HUES48 (cell line): Measurements from ENCODE around the gene MGRN1.

Experiments
- H3K27ac ChIP-seq: one replicate; pipeline ENCODE4 v1.7.0; 2013; ENCODE audit warnings: low read depth, low read length, inconsistent platforms
- H3K27me3 ChIP-seq: 2 replicates; pipeline ENCODE4 v1.6.1; 2013; ENCODE audit warnings: mild to moderate bottlenecking, low read length; ENCODE audit not compliant: control insufficient read depth, insufficient read depth
- H3K36me3 ChIP-seq: 2 replicates; pipeline ENCODE4 v1.6.1; 2013; ENCODE audit warnings: low read length; ENCODE audit not compliant: control insufficient read depth, insufficient read depth
- H3K4me1 ChIP-seq: 2 replicates; pipeline ENCODE4 v1.6.1; 2013; ENCODE audit warnings: mild to moderate bottlenecking, low read length; ENCODE audit not compliant: control insufficient read depth, insufficient read depth
- H3K4me3 ChIP-seq: 2 replicates; pipeline ENCODE4 v1.5.1; 2013; ENCODE audit warnings: mild to moderate bottlenecking, low read depth, low read length
- H3K9ac ChIP-seq: 2 replicates; pipeline ENCODE4 v1.6.1; 2013; ENCODE audit warnings: mild to moderate bottlenecking, low read depth, low read length, moderate library complexity
- H3K9me3 ChIP-seq: 2 replicates; pipeline ENCODE4 v1.6.1; 2013; ENCODE audit warnings: low read length; ENCODE audit not compliant: control insufficient read depth, insufficient read depth

Gene MGRN1

GRCh38 chr16:4604401-4604800 is 20.2 kb upstream of the MGRN1 start:
- Histone ChIP-seq H3K9ac (no peak overlapping the region), H3K36me3 (peaks cover 16% of the 10 kb centered on the region), H3K4me3 (no peak overlapping the region), H3K4me1 (peaks cover 3% of the 10 kb centered on the region; the same call in 1 of the 2 replicates), H3K9me3 (no peaks in the 10 kb centered on the region), H3K27me3 (no peaks in the 10 kb centered on the region), H3K27ac (no peak overlapping the region)

GRCh38 chr16:4606354-4606753 is 18.3 kb upstream of the MGRN1 start:
- H3K4me3 ChIP-seq: no peak overlapping the region
- no peak overlapping the region for H3K27ac ChIP-seq
- H3K36me3 ChIP-seq: peaks cover 22% of the 10 kb centered on the region
- peaks cover 1% of the 10 kb centered on the region; the same call in 1 of the 2 replicates for H3K4me1 ChIP-seq
- no peaks in the 10 kb centered on the region for H3K9me3 ChIP-seq
- H3K27me3 ChIP-seq: no peaks in the 10 kb centered on the region
- H3K9ac ChIP-seq: no peak overlapping the region

- Histone ChIP-seq H3K9me3 (no peaks in the 10 kb centered on the region), H3K4me1 (peaks cover 7% of the 10 kb centered on the region), H3K36me3 (peaks cover 22% of the 10 kb centered on the region), H3K27me3 (no peaks in the 10 kb centered on the region), H3K27ac (no peak overlapping the region), H3K9ac (no peak overlapping the region), H3K4me3 (no peak overlapping the region)
Measured at GRCh38 chr16:4607841-4608703, 16.6 kb upstream of the MGRN1 start.

GRCh38 chr16:4608704-4608980 is 16.0 kb upstream of the MGRN1 start:
- H3K27me3 ChIP-seq: no peaks in the 10 kb centered on the region
- no peak overlapping the region for H3K9ac ChIP-seq
- no peaks in the 10 kb centered on the region for H3K9me3 ChIP-seq
- no peak overlapping the region for H3K27ac ChIP-seq
- H3K4me1 ChIP-seq: peaks cover 12% of the 10 kb centered on the region
- H3K4me3 ChIP-seq: no peak overlapping the region
- H3K36me3 ChIP-seq: peaks cover 22% of the 10 kb centered on the region

GRCh38 chr16:4609200-4610010 is 15.2 kb upstream of the MGRN1 start:
- H3K27me3 ChIP-seq: no peaks in the 10 kb centered on the region
- H3K9me3 ChIP-seq: no peaks in the 10 kb centered on the region
- H3K4me3 ChIP-seq: no peak overlapping the region
- H3K9ac ChIP-seq: no peak overlapping the region
- no peak overlapping the region for H3K27ac ChIP-seq
- H3K4me1 ChIP-seq: peaks cover 13% of the 10 kb centered on the region
- peaks cover 22% of the 10 kb centered on the region for H3K36me3 ChIP-seq

GRCh38 chr16:4610011-4611005 is 14.3 kb upstream of the MGRN1 start:
- Histone ChIP-seq H3K27me3 (no peaks in the 10 kb centered on the region), H3K4me3 (no peak overlapping the region), H3K4me1 (peaks cover 17% of the 10 kb centered on the region), H3K9me3 (no peaks in the 10 kb centered on the region), H3K27ac (no peak overlapping the region), H3K9ac (no peak overlapping the region), H3K36me3 (peaks cover 22% of the 10 kb centered on the region)

DNA sequence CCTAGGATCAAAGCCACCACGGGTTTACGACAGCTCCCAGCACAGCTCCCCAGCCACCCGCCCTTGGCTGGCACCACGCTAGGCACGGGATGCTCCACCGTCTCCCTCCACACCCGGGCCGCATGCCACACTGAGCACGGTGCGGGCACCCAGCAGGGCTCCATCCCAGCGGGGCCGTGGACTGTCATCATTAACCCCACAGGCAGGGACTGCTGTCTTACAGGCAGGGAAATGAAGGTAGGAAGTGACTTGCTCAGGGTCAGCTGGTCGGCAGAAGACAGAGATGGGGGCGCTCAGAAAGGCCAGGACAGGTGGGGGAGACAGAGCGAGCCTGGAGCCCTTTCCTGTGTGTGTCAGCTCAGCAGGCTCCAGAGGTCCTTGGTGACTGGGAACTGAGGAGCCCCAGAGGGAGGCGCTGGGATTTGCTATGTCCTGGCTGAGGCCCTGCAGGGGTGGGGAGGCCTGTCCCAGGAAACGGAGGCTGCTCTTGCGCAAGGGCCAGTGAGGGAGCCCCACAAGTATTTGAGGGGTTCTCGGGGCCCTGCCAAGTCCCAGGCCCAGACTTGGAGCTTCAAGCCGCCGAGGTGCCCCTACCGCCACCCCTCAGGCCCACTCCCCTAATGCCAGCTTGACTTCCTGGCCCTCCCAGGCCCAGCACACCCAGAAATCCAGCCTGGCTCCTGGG is 13.1 kb upstream of the MGRN1 start:
- Histone ChIP-seq H3K9me3 (no peaks in the 10 kb centered on the region), H3K27ac (no peak overlapping the region), H3K36me3 (peaks cover 22% of the 10 kb centered on the region), H3K9ac (no peak overlapping the region), H3K4me3 (no peak overlapping the region), H3K4me1 (peaks cover 24% of the 10 kb centered on the region), H3K27me3 (no peaks in the 10 kb centered on the region)

DNA sequence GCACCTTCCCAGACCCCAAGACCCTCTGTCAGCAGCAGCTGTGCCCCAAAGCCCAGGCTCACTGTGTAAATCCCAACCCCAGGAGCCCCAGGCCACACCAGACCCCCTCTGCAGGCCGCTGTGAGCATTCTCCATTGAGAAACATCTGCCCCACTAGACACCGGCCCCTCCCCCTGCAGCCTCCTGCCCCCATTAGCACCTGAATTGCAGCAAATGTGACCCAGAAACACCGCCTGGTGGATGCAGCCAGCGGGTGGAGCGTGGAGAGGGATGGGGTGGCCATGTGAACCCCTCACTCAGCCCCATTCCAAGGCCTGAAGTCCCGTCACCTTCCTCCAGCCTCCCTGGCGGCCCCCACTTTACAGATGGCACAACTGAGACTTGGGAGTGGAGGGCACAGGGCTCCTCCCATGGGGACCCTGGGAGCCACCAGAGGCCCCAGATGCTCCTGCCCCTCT is 12.1 kb upstream of the MGRN1 start:
- Histone ChIP-seq H3K4me1 (peaks cover 24% of the 10 kb centered on the region), H3K9ac (no peak overlapping the region), H3K27ac (peak overlapping the region; percentile 96), H3K9me3 (no peaks in the 10 kb centered on the region), H3K4me3 (peak overlapping the region; percentile 71), H3K36me3 (peaks cover 19% of the 10 kb centered on the region), H3K27me3 (no peaks in the 10 kb centered on the region)

GRCh38 chr16:4612977-4613635 is 11.5 kb upstream of the MGRN1 start:
- Histone ChIP-seq H3K4me3 (peak overlapping the region; percentile 71), H3K9ac (peak overlapping the region; percentile 98; the same call in 1 of the 2 replicates), H3K27me3 (no peaks in the 10 kb centered on the region), H3K4me1 (peaks cover 27% of the 10 kb centered on the region), H3K36me3 (peaks cover 13% of the 10 kb centered on the region), H3K9me3 (no peaks in the 10 kb centered on the region), H3K27ac (peak overlapping the region; percentile 96)
